GM12864 (cell line): ENCODE results near the gene GNGT2.

Experiments
- DNase-seq: peaks from one replicate; pipeline ENCODE4 v3.0.0-alpha.2; 2011; ENCODE audit warnings: low read depth
- H3K4me3 ChIP-seq: 2 replicates; pipeline ENCODE4 v1.5.1; 2011; ENCODE audit warnings: mild to moderate bottlenecking, low read depth, low read length, control low read depth
- TF ChIP-seq, protein P1 (sequence below): IDR thresholded peaks from 2 replicates; pipeline ENCODE4 v1.5.1; 2011; ENCODE audit warnings: low read depth, mild to moderate bottlenecking, moderate library complexity, low read length, control low read depth, inconsistent platforms; ENCODE audit errors: missing control alignments

The GNGT2 gene

DNA sequence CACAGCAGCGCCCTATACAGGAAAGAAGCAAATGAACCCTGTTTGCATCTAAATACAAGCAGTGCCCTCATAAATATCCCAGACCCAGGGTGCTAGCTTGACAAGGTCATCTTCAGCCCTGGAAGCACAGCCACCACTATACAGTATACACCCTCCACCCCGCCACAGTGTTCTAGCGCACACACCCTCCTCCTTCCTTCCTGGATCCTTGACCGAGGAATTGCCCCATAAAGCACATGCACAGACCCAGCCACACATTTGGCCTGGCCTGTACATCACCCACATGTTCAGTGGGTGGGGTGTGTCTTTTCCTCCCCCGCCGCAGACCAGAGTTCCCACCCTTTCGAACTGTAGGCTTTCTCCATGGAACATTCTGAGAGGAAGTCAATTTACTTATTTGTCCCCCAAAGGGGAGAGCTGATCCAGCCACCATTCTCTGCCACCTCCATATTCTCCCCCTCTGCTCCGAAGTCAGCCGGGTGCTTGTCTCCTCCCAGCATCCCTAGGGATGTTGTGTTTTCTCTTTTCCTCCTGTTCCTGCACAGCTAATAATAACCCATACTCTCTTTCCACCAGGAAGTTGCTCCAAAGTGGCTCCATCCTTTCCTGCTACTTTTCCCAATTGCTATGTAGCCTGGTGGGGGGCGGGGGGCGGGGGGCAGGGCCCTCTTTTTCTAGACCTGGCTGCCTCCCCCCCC lies 6.7 kb upstream of the GNGT2 start:
- TF ChIP-seq, protein P1, sequence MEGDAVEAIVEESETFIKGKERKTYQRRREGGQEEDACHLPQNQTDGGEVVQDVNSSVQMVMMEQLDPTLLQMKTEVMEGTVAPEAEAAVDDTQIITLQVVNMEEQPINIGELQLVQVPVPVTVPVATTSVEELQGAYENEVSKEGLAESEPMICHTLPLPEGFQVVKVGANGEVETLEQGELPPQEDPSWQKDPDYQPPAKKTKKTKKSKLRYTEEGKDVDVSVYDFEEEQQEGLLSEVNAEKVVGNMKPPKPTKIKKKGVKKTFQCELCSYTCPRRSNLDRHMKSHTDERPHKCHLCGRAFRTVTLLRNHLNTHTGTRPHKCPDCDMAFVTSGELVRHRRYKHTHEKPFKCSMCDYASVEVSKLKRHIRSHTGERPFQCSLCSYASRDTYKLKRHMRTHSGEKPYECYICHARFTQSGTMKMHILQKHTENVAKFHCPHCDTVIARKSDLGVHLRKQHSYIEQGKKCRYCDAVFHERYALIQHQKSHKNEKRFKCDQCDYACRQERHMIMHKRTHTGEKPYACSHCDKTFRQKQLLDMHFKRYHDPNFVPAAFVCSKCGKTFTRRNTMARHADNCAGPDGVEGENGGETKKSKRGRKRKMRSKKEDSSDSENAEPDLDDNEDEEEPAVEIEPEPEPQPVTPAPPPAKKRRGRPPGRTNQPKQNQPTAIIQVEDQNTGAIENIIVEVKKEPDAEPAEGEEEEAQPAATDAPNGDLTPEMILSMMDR, result no peak
- H3K4me3 ChIP-seq, result no peak overlapping the region
- no peak for DNase-seq

DNA sequence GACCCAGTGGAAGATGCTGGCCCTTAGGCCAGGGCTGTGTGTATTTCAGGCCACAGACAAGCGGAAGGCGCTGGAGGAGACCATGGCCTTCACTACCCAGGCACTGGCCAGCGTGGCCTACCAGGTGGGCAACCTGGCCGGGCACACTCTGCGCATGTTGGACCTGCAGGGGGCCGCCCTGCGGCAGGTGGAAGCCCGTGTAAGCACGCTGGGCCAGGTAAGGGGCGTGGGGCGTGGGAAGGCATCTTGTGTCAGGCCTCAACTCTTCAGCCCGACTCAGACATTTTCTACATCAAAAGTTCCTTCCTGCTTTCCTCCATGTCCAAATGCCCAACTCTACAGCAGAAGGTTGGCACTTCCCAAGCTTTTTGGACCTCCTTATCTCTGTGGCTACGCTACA lies 6.1 kb upstream of the GNGT2 start:
- no peak for DNase-seq
- TF ChIP-seq, protein P1, result no peak
- peak overlapping the region; percentile 18 for H3K4me3 ChIP-seq

DNA sequence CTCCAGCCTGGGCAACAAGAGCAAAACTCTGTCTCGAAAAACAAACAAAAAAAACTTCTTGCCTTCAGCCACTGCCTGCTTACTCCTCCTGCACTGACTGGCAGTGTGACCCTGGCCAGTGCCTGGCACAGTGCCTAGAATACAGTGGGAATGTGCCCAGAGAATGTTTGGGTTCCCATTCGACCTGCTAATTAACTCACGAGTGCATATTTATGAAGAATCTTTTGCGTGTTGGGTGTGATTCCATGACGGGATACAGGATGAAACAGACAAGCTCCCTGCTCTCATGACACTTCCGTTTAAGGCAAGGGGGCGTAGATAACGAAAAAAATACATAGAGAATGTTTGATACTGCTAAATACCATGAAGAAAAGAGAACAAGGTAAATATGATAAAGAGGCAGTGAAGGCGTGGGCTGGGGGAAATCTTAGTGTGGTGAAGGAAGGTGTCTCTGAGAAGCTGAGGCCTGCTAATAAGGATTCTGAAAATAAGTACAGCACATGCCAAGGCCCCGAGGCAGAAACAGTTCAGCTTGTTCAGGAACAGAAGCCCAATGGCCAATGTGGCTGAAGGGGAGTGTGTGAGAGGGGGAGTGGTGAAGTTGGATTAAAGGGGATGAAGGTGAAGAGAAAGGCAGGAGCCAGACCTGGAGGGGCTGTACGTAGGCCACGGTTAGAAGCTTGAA lies 4.4 kb upstream of the GNGT2 start:
- H3K4me3 ChIP-seq, result peak overlapping the region; percentile 35
- TF ChIP-seq, protein P1, result no peak
- DNase-seq, result no peak

DNA sequence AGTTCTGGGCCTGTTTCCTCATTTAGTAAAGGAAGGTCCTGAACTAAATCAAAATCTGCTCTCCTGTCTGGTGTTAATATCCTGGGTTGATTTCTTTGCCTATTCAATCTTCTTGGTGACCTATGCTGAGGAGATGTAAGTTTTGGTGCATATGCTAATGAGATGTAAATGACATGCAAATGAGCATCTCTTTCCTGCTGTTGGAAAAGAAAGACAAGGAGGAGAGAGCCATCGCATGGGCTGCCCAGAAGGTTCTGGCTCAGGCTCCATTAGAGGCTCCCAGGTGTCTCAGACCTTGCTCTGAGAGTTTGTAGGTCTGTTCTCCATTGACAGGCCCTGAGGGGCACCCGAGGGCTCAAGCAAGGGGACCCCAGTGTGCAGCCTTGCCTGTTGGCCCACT lies 3.5 kb upstream of the GNGT2 start:
- TF ChIP-seq, protein P1, result no peak
- H3K4me3 ChIP-seq, result peak overlapping the region; percentile 89
- no peak for DNase-seq

DNA sequence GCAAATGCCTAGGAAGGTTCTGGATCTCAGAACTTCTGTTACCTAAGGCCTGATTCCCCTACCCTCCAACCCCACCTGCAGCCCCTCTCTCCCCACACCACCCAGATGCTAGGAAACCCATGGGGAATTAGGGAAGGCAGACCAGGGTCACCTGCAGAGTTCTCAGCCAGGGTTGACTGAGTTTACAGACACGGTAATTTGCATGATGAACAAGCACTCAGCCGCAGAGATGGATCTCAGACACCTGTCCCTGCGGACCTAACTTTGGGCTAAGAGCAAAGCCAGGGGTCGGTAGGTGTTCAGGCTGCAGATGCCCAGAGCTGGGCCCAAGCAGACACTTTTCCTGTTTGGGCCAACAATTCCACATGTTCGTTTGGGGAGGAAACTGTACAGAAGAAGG lies 3.0 kb upstream of the GNGT2 start:
- TF ChIP-seq, protein P1, result no peak
- H3K4me3 ChIP-seq, result peak overlapping the region; percentile 89
- no peak for DNase-seq

DNA sequence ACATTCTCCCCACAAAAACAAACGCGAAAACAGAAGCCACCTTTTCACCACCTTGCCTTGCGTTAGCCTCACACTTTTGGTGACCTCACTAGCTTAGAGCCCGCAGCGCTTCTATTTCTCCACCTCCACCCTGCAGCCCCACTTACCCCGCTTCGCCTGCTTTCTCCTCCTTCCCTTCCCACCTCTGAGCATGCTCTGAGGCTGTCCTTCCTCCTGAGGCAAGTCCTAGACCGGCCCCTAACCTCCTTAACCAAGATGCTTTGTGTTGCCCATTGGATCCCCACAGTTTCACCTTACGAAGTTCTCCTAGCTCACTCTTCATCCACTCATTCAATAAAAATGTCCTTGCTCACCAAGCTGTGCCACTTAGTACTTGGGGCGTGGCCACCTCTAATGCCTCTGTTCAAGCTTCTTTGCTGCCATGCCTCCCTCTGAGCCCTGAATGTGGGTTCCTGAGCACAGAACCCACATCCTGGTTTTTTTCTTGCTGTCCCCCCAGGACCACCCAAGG lies 1.3 kb downstream of the GNGT2 start:
- TF ChIP-seq, protein P1, result no peak
- H3K4me3 ChIP-seq, result no peak overlapping the region; the same call in 1 of the 2 replicates
- DNase-seq, result no peak

DNA sequence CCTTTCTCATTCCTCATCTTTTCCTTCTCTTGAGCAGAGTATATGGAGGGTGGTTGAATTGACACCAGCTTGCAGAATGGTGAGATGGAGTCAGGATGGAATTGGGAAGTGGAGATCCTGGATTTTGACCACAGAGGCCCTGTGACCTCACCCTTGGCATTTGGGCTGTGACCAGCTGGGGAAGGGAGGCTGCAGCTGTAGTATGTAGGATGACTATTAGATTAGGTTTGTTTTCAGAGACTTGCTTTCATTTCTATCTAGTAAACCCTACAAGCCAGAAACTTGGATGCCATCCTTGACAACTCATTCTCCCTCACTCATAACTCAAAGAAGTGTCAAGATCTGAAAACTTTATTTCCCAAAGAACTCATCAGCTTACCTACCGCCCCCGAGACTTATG lies 5.9 kb downstream of the GNGT2 start:
- no peak for DNase-seq
- TF ChIP-seq, protein P1, result no peak
- H3K4me3 ChIP-seq, result no peak overlapping the region
